Prostate gland (tissue), 2 donors: ENCODE measurements around the gene CAMKMT.
A peak's percentile ranks its signal among the peaks of the same experiment; 100 is the strongest.

ENCODE experiments used
- POLR2A ChIP-seq: fragments of 450-650 bp; IDR thresholded peaks from one replicate; pipeline ENCODE4 v1.6.1; 2016; ENCODE audit warnings: antibody characterized with exemption, mild to moderate bottlenecking
- POLR2AphosphoS5 ChIP-seq: sonication (generic); formaldehyde crosslinking; IDR thresholded peaks from one replicate; pipeline ENCODE4 v1.6.1; 2017; ENCODE audit warnings: antibody characterized with exemption
- TF ChIP-seq, protein P1 (sequence below), 4 experiments: fragments of 200-600 bp in 2 of 4; fragments of 450-650 bp in 2 of 4; sonication (generic) in 2 of 4; IDR thresholded peaks; 1 replicate in 3 of 4; 2 replicates in 1 of 4; pipeline ENCODE4 v1.5.1; 2016 to 2019; ENCODE audit warnings: antibody characterized with exemption in 4 of 4, mild to moderate bottlenecking in 2 of 4, moderate library complexity in 2 of 4

DNA sequence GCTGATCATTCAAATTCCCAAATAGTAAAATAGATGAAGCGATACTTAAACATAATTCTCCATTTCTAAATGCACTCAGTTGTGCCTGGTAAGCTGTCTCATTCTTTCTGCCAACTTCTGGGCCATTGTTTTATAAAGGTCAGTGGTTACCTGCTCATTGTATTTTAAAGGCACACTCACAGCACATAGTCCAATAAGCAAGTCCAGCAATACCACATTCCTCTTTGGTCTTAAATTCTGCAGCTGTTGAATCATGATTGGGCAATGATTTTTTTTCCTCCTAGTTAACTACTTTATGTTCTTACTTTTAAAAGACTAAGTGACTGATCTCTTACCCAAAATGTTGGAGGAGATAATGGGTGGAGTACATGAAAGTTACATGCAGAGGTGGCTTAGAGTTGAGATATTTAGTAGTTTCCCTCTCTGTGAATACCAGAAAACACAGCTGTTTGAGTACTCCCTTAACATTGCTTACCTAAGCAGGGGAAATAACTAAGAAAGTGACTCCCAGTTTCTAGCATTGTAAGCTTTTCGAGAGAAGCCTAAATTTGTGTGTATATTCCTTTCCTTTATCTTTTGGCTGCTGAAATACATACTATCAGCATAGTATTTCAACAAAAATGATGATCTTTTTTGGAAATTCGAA is 220.7 kb downstream of the CAMKMT start:
- TF ChIP-seq POLR2A (no peak), POLR2AphosphoS5 (peak; percentile 78)
- TF ChIP-seq, protein P1, sequence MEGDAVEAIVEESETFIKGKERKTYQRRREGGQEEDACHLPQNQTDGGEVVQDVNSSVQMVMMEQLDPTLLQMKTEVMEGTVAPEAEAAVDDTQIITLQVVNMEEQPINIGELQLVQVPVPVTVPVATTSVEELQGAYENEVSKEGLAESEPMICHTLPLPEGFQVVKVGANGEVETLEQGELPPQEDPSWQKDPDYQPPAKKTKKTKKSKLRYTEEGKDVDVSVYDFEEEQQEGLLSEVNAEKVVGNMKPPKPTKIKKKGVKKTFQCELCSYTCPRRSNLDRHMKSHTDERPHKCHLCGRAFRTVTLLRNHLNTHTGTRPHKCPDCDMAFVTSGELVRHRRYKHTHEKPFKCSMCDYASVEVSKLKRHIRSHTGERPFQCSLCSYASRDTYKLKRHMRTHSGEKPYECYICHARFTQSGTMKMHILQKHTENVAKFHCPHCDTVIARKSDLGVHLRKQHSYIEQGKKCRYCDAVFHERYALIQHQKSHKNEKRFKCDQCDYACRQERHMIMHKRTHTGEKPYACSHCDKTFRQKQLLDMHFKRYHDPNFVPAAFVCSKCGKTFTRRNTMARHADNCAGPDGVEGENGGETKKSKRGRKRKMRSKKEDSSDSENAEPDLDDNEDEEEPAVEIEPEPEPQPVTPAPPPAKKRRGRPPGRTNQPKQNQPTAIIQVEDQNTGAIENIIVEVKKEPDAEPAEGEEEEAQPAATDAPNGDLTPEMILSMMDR (IDR thresholded peaks at IDR 0.05), result no peak
